HepG2 (cell line): ENCODE measurements around the gene ATP1A1. TPM values are rescaled to one million over a fixed set of nuclear protein-coding genes. Genes with fewer than 3 reads are reported as not detected.

Experiments used
- ASH2L ChIP-seq: fragments of 300-600, 200-600 bp; sonication (generic); IDR thresholded peaks from 2 replicates; pipeline ENCODE4 v1.7.0; 2017; ENCODE audit warnings: low read depth, mild to moderate bottlenecking, moderate library complexity, mixed read lengths, low read length; ENCODE audit not compliant: insufficient read length
- KDM3A ChIP-seq: IDR thresholded peaks from 2 replicates; pipeline ENCODE4 v1.6.1; 2018; ENCODE audit warnings: low read depth, missing compliant biosample characterization
- KDM5B ChIP-seq: sonication (generic); formaldehyde crosslinking; IDR thresholded peaks from 2 replicates; pipeline ENCODE4 v1.4.0; 2020; ENCODE audit warnings: missing genetic modification reagents, mild to moderate bottlenecking, borderline replicate concordance
- KLF11 ChIP-seq: IDR thresholded peaks from 2 replicates; pipeline ENCODE4 v1.6.1; 2016; ENCODE audit warnings: missing compliant biosample characterization
- MIXL1 ChIP-seq: IDR thresholded peaks from 2 replicates; pipeline ENCODE4 v1.6.1; 2016
- SOX5 ChIP-seq: IDR thresholded peaks from 2 replicates; pipeline ENCODE4 v1.6.1; 2016; ENCODE audit warnings: borderline replicate concordance
- TBX2 ChIP-seq: sonication (generic); formaldehyde crosslinking; IDR thresholded peaks from 2 replicates; pipeline ENCODE4 v1.5.0; 2020; ENCODE audit warnings: missing genetic modification reagents, mild to moderate bottlenecking, borderline replicate concordance
- ZNF292 ChIP-seq: sonication (generic); formaldehyde crosslinking; IDR thresholded peaks from 2 replicates; pipeline ENCODE4 v1.8.1; 2022; ENCODE audit warnings: mild to moderate bottlenecking, low read depth, missing genetic modification reagents, borderline replicate concordance
- ZNF547 ChIP-seq: sonication (generic); formaldehyde crosslinking; IDR thresholded peaks from 2 replicates; pipeline ENCODE4 v1.5.1; 2020; ENCODE audit warnings: mild to moderate bottlenecking, missing genetic modification reagents
- polyA plus RNA-seq, 8 experiments: library from polyadenylated mRNA; depleted of rRNA in 3 of 8; stranded (reverse) in 7 of 8; unstranded in 1 of 8; fragments of >200 nt; fragmentation: Illumina TruSeq in 4 of 8; extraction: Trizol in 4 of 8; gene quantifications; 2 replicates each; pipeline versions ENCODE4 v1.2.1 to v1.2.3, GENCODE V29; 2011 to 2016; ENCODE audit warnings: low read depth in 4 of 8, missing spikeins in 1 of 8, mixed read lengths in 1 of 8; ENCODE audit not compliant: insufficient read depth in 1 of 8
- total RNA-seq, 5 experiments: library from RNA; depleted of rRNA; stranded (reverse); fragments of >200 nt; fragmentation: Illumina TruSeq; extraction: Trizol; gene quantifications; 2 replicates each; pipeline ENCODE4 v1.2.3, GENCODE V29; 2016; ENCODE audit warnings: low read depth in 1 of 5
- TF ChIP-seq, protein P1 (sequence below): sonication (generic); formaldehyde crosslinking; IDR thresholded peaks from 2 replicates; pipeline ENCODE4 v1.5.0; 2020; ENCODE audit warnings: mild to moderate bottlenecking, missing genetic modification reagents
- TF ChIP-seq, protein P2 (sequence below): IDR thresholded peaks from 2 replicates; pipeline ENCODE4 v1.6.1; 2012; ENCODE audit warnings: low read length, improper control_type of control experiment
- TF ChIP-seq, protein P3 (sequence below): sonication (generic); formaldehyde crosslinking; IDR thresholded peaks from 2 replicates; pipeline ENCODE4 v1.8.1; 2023; ENCODE audit warnings: missing genetic modification reagents, inconsistent platforms, borderline replicate concordance
- TF ChIP-seq, protein P4 (sequence below): sonication (generic); formaldehyde crosslinking; IDR thresholded peaks from 2 replicates; pipeline ENCODE4 v1.5.0; 2020; ENCODE audit warnings: missing genetic modification reagents, mild to moderate bottlenecking, borderline replicate concordance
- TF ChIP-seq, protein P5 (sequence below): sonication (generic); formaldehyde crosslinking; IDR thresholded peaks from 2 replicates; pipeline ENCODE4 v1.4.0; 2020; ENCODE audit warnings: mild to moderate bottlenecking, missing genetic modification reagents
- TF ChIP-seq, protein P6 (sequence below): sonication (generic); formaldehyde crosslinking; IDR thresholded peaks from 2 replicates; pipeline ENCODE4 v1.4.0; 2020; ENCODE audit warnings: missing genetic modification reagents
- TF ChIP-seq, protein P7 (sequence below): sonication (generic); formaldehyde crosslinking; IDR thresholded peaks from 2 replicates; pipeline ENCODE4 v1.5.1; 2020; ENCODE audit warnings: mild to moderate bottlenecking, missing genetic modification reagents, moderate library complexity

Gene ATP1A1
- total and polyA plus RNA-seq, 2 of the 13 experiments (the other 11 are each of a cell fraction or from before 2014, with no cell fraction given): 280 to 705 TPM

DNA sequence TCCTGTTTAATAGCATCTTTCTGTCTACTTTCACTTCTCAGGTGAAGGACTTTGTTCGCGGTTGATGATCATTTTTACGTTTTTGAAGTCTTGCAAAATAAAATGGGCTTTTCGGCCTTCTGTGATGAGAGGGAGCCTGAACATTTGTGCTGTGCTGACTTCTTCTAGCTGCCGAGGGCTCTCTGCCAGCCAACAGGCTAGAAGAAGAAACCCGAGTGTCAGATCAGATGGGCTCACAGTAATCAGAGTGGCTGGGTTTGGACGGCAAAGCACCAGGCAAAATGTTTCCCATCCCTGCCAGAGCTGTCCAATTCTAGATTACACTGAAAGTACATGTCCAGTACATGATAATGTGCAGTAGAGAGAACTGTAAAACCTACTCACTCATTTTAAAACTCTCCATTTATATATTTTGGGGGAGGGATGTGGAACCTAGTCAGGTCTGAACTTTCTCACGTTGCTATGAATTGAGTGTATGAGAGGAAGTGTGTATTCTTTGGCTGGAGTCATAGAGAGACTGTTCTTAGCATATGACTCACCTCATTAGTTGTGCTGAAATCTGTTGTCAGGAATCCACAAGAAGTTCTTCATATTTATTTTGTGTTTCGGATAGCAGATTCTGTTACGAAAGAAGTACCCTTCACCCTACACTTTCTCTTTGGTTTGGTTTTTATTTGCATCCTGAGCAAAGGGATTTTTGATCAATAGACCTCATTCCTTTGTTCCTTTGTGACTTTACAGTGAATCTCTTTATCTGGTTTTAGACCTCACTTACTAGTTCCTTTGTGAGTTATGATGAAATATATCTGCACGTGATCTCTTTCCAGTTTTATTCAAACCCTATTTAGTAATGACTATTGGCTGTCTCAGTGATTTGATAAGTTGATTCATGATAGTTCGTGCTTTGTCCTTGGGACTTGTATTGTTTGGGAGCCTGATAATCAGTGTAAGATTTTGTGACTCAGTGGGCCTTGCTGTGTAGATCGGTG, 4.8 kb downstream of the ATP1A1 start (continued):
- TF ChIP-seq, protein P1, sequence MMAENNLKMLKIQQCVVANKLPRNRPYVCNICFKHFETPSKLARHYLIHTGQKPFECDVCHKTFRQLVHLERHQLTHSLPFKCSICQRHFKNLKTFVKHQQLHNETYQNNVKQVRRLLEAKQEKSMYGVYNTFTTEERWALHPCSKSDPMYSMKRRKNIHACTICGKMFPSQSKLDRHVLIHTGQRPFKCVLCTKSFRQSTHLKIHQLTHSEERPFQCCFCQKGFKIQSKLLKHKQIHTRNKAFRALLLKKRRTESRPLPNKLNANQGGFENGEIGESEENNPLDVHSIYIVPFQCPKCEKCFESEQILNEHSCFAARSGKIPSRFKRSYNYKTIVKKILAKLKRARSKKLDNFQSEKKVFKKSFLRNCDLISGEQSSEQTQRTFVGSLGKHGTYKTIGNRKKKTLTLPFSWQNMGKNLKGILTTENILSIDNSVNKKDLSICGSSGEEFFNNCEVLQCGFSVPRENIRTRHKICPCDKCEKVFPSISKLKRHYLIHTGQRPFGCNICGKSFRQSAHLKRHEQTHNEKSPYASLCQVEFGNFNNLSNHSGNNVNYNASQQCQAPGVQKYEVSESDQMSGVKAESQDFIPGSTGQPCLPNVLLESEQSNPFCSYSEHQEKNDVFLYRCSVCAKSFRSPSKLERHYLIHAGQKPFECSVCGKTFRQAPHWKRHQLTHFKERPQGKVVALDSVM: no peak
- no peak for TF ChIP-seq KDM3A (CRISPR knock-in tag)
- TF ChIP-seq ZNF547 (CRISPR knock-in tag): no peak
- TF ChIP-seq, protein P2, sequence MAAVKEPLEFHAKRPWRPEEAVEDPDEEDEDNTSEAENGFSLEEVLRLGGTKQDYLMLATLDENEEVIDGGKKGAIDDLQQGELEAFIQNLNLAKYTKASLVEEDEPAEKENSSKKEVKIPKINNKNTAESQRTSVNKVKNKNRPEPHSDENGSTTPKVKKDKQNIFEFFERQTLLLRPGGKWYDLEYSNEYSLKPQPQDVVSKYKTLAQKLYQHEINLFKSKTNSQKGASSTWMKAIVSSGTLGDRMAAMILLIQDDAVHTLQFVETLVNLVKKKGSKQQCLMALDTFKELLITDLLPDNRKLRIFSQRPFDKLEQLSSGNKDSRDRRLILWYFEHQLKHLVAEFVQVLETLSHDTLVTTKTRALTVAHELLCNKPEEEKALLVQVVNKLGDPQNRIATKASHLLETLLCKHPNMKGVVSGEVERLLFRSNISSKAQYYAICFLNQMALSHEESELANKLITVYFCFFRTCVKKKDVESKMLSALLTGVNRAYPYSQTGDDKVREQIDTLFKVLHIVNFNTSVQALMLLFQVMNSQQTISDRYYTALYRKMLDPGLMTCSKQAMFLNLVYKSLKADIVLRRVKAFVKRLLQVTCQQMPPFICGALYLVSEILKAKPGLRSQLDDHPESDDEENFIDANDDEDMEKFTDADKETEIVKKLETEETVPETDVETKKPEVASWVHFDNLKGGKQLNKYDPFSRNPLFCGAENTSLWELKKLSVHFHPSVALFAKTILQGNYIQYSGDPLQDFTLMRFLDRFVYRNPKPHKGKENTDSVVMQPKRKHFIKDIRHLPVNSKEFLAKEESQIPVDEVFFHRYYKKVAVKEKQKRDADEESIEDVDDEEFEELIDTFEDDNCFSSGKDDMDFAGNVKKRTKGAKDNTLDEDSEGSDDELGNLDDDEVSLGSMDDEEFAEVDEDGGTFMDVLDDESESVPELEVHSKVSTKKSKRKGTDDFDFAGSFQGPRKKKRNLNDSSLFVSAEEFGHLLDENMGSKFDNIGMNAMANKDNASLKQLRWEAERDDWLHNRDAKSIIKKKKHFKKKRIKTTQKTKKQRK: no peak
- TF ChIP-seq TBX2 (CRISPR knock-in tag): no peak
- peak; percentile 48; the same call in 1 of the 2 replicates for TF ChIP-seq SOX5 (CRISPR knock-in tag)
- TF ChIP-seq KDM5B (CRISPR knock-in tag): no peak
- TF ChIP-seq, protein P3, sequence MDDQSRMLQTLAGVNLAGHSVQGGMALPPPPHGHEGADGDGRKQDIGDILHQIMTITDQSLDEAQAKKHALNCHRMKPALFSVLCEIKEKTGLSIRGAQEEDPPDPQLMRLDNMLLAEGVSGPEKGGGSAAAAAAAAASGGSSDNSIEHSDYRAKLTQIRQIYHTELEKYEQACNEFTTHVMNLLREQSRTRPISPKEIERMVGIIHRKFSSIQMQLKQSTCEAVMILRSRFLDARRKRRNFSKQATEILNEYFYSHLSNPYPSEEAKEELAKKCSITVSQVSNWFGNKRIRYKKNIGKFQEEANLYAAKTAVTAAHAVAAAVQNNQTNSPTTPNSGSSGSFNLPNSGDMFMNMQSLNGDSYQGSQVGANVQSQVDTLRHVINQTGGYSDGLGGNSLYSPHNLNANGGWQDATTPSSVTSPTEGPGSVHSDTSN: no peak
- TF ChIP-seq ASH2L: peak; percentile 33
- TF ChIP-seq MIXL1: 0 out of 2 replicates have a peak, but pooled peaks have one; percentile 11
- TF ChIP-seq, protein P4, sequence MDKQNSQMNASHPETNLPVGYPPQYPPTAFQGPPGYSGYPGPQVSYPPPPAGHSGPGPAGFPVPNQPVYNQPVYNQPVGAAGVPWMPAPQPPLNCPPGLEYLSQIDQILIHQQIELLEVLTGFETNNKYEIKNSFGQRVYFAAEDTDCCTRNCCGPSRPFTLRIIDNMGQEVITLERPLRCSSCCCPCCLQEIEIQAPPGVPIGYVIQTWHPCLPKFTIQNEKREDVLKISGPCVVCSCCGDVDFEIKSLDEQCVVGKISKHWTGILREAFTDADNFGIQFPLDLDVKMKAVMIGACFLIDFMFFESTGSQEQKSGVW (CRISPR knock-in tag): no peak
- no peak for TF ChIP-seq KLF11 (CRISPR knock-in tag)
- TF ChIP-seq, protein P5, sequence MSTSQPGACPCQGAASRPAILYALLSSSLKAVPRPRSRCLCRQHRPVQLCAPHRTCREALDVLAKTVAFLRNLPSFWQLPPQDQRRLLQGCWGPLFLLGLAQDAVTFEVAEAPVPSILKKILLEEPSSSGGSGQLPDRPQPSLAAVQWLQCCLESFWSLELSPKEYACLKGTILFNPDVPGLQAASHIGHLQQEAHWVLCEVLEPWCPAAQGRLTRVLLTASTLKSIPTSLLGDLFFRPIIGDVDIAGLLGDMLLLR: no peak
- no peak for TF ChIP-seq ZNF292 (CRISPR knock-in tag)
- TF ChIP-seq, protein P6, sequence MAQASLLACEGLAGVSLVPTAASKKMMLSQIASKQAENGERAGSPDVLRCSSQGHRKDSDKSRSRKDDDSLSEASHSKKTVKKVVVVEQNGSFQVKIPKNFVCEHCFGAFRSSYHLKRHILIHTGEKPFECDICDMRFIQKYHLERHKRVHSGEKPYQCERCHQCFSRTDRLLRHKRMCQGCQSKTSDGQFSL (CRISPR knock-in tag): no peak
- TF ChIP-seq, protein P7, sequence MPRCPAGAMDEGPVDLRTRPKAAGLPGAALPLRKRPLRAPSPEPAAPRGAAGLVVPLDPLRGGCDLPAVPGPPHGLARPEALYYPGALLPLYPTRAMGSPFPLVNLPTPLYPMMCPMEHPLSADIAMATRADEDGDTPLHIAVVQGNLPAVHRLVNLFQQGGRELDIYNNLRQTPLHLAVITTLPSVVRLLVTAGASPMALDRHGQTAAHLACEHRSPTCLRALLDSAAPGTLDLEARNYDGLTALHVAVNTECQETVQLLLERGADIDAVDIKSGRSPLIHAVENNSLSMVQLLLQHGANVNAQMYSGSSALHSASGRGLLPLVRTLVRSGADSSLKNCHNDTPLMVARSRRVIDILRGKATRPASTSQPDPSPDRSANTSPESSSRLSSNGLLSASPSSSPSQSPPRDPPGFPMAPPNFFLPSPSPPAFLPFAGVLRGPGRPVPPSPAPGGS (CRISPR knock-in tag): no peak
